Left hindlimb (tissue), 1 donor: ENCODE data around the gene SCFD1.
"Not testable (repeated sequence)": the region's sequence is repeated elsewhere in the genome, so short reads cannot be mapped to it uniquely, and the experiment has no call there.

Experiments
- DNase-seq: peaks from one replicate; pipeline ENCODE4 v3.0.0-alpha.2; 2018

Gene SCFD1

GRCh38 chr14:30621940-30622830 lies at the start of gene SCFD1:
TSS of gene SCFD1 (plus strand) at chr14:30622319. CDS start at chr14:30622339, 20 bp downstream.
- DNase-seq = peak; percentile 96

DNA sequence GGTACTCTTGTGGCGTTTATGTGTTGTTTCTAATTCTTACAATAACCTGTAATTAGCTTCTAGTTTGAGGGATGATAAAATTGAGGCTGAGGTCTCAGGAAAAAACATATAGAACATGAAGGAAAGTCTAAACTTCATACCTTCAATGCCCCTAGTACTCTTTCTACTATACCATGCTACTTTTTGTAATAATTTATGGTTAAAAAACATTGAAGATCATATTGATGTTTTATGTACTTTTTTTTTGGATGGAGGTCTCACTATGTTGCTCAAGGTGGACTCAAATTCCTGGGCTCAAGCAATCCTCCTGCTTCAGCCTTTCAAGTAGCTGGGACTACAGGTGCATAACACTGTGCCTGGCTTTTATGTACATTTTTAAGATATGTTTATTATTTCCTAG lies 49.3 kb upstream of the SCFD1 start:
- no peak for DNase-seq

DNA sequence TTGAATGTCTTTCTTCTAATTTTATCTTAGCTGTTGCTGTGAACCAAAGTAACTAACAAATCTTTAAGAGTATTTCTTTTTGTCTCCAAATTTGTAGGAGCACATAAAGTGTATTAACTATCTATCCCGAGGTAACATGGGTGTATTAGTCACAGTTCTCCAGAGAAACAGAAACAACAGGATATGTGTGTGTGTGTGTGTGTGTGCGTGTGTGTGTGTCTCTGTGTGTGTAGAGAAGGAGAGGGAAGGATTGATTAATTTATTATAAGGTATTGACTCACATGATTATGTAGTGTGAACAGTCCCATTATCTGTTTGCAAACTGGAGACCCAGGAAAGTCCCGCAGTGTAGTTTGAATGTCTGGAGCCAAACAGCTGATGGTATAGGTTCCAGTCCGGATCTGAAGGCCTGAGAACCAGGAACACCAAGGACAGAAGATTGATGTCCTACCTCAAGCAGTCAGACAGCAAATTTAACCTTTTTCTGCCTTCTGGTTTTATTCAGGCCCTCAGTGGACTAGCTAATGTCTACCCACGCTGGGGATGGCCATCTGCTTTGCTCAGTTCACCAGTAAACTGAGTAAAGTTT lies 48.8 kb upstream of the SCFD1 start:
- no peak for DNase-seq

DNA sequence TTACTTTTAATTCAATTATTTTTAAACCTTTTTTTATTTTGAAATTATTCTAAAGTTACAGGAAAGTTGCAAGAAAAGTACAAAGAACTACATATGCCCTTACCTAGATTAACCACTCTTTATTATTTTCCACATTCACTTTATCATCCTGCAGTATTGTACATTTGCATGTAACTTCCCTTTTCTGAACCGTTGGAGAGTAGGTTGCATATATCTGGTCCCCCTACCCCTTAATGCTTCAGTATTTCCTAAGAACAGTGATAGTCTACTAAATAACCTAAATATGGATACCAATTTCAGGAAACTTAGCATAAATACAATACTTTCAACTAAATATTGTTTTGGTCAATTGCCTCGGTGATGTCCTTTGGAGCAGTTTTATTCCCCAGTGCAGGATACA lies 48.2 kb upstream of the SCFD1 start:
- DNase-seq = no peak

GRCh38 chr14:30574777-30575176 lies 47.3 kb upstream of the SCFD1 start:
- not testable (repeated sequence) for DNase-seq

DNA sequence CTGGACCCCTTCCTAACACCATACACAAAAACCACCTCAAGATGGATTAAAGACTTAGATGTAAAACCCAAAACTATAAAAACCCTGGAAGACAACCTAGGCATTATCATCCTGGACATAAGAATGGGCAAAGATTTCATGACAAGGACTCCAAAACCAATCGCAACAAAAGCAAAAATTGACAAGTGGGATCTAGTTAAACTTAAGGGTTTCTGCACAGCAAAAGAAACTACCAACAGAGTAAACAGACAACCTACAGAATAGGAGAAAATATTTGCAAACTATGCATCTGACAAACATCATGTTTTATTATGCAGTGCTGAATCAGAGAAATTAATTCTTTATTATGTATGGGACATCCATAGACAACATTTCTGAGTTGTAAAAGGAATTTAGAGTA lies 45.8 kb upstream of the SCFD1 start:
- not testable (repeated sequence) for DNase-seq

DNA sequence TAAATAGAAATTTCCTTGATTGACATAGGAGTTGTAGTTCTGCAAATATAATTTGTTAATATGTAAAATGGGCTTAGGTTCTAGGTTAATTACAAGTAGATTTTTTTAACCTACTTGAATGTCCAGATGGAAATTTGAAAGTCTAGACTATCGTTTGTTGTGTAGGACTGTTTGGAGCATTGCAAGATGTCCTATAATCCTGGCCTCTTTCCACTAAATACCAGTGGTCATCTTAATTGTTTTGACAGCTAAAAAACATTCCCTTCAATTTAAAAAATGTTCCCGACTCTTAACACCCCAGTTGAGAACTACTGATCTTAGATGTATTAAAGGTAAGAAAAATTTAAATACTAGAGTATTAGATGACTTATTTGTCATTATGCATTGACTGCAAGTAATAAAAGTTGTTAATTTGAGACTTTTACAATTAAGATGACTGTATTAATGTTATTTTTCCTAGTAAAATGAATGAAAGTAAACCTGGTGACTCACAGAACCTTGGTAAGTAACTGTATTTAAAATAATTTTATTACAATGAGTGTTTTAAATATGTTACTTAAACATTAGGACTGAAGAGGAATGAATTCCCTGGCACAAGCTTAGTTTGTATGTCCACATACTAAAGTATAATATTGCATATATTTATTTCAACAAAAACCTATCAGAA lies 41.4 kb upstream of the SCFD1 start:
- no peak for DNase-seq

- no peak for DNase-seq
These were observed 40.9 kb upstream of the SCFD1 start for GRCh38 chr14:30581283-30581625.

DNA sequence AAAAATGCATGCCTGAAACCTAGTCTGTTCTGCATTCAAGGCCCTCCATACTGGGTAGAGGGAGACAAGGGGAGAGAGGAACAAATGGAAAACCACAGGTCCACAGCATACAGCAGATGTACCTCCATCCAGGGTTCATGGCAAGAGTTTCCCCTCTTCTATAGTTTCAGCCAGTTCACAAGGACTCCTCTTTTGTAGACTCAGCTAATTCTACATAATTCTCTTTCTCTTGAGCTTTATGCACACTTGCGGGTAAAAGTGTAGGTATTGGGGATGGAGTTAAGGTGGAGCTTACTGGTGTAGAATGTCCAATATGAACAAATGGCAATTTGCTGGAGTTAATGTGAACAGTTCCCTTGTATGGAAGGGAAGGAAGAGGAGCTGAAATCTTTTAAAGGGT lies 39.7 kb upstream of the SCFD1 start:
- DNase-seq = no peak

- DNase-seq = no peak
These were observed 38.0 kb upstream of the SCFD1 start for GRCh38 chr14:30584058-30584630.

GRCh38 chr14:30585204-30585603 lies 36.9 kb upstream of the SCFD1 start:
- no peak for DNase-seq

- DNase-seq = no peak
These were observed 35.0 kb upstream of the SCFD1 start for GRCh38 chr14:30587141-30587540.

- DNase-seq = no peak
These were observed 33.2 kb upstream of the SCFD1 start for GRCh38 chr14:30588873-30589272.

DNA sequence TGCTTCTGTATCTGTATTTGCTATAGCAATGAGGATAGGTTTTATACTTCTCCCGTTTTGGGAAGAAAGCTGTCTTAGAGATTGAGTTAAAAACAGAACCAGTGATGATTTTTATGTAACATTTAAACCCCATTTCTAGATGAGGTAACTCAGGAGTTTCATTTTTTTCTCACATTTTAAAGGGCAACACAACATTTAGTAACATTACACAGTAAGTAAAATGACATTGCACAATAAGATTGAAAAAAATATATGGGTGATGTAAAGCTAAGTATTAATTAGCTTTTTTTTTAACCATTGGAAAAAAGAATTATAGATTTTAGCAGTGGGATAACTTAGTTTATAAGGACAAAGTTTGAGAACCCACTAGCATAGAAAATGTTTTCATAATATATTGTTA lies 25.2 kb upstream of the SCFD1 start:
- no peak for DNase-seq

- DNase-seq = no peak
These were observed 24.6 kb upstream of the SCFD1 start for GRCh38 chr14:30597504-30597903.

GRCh38 chr14:30600922-30601918 lies 20.9 kb upstream of the SCFD1 start:
- no peak for DNase-seq

DNA sequence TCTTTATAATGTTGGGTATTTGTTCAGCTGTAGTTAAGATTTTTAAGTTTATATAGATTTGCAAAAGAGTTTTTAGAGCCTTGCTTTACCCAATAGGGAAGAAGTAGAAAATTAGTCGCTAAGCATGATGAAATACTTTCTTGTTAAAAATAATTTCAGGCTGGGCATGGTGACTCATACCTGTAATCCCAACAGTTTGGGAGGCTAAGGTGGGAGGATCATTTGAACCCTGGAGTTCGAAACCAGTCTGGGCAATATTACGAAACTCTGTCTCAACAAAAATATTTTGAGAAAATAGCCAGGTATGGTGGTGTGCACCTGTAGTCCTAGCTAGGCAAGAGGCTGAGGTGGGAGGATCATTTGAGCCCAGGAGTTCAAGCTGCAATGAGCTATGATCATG lies 18.7 kb upstream of the SCFD1 start:
- no peak for DNase-seq

GRCh38 chr14:30604696-30605095 lies 17.4 kb upstream of the SCFD1 start:
- DNase-seq = not testable (repeated sequence)

DNA sequence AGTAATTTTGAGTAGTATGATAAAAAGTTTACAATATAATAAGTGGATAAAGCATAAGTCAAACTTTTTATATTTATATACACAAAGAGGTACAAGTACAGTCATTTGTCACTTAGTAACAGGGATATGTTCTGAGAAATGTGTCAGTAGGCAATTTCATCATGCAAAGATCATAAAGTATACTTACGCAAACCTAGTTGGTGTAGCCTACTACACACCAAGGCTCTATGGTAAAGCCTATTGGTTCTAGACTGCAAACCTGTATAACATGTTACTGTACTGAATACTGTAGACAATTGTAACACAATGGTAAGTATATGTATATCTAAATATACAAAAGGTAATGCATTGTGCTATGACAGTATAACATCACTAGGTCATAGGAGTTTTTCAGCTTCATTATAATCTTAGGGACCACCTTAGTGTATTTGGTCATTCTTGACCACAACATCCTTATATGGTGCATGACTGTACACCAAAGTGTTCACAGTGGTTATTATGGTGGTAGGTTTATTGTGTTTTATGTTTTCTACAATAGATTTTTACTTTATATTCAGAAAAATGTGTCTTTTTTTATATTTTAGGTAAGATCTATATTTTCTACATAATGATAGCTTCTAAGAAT lies 14.9 kb upstream of the SCFD1 start:
- DNase-seq = no peak

DNA sequence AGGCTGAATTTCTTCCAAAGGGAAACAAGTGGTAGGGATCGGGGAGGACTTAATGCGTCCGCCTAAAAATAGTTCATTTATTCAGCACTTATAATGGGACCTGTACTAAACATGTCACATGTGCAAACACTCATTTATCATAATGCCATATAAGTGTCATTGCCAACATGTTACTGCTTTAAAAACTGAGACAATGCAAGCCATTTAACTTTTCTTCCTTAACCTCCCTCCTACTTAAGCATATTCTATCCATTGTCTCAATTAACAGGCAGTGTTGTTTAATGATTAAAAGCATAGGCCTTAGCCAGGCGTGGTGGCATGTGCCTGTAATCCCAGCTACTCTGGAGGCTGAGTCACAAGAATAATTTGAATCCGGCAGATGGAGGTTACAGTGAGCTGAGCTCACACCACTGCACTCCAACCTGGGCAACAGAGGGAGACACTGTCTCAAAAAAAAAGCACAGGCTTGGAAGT lies 13.5 kb upstream of the SCFD1 start:
- no peak for DNase-seq

GRCh38 chr14:30610787-30611343 lies 11.3 kb upstream of the SCFD1 start:
- DNase-seq = peak; percentile 38
